Measurements from ENCODE around the gene VPS11.
"Not testable (repeated sequence)": the region's sequence is repeated elsewhere in the genome, so short reads cannot be mapped to it uniquely, and the experiment has no call there.

Gene VPS11

DNA sequence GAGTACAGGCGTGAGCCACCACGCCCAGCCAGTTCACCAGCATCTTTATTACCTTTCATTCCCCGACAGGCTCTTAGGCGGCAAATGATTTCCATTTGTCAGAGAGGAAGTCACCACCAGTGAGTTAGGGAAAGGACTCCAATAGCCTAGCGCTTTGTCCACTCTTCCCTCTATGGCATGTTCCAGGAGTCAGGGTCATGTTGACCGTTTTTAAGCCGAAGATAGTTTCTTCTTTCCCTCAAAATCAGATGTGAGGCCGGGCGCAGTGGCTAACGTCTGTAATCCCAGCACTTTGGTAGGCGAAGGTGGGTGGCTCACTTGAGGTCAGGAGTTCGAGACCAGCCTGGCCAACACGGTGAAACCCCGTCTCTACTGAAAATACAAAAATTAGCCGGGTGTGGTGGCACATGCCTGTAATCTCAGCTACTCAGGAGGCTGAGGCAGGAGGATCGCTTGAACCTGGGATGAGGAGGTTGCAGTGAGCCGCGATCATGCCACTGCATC, 35.6 kb downstream of the VPS11 start:
- not testable (repeated sequence) for DNase-seq (ENCODE audit: low spot score)

DNA sequence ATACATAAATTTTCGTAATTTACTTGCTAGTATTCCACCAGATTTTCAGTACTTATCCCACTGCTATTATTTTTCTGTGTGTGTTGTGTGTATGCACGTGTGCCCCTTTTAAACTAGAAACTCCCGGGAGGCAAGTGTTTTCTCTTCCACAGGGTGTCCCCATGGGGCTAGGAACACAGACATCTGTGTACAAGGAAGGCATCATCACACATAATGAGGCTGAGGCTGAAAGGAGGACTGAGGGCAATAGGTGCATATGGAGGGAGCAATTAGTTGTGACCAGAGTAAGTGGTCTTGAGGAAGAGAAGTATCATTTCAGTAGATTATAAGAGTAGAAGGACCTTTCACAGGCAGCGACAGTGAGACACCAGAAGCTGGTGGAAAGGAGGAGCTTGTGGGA, 36.2 kb downstream of the VPS11 start:
- no peak for DNase-seq (ENCODE audit: low spot score)

DNA sequence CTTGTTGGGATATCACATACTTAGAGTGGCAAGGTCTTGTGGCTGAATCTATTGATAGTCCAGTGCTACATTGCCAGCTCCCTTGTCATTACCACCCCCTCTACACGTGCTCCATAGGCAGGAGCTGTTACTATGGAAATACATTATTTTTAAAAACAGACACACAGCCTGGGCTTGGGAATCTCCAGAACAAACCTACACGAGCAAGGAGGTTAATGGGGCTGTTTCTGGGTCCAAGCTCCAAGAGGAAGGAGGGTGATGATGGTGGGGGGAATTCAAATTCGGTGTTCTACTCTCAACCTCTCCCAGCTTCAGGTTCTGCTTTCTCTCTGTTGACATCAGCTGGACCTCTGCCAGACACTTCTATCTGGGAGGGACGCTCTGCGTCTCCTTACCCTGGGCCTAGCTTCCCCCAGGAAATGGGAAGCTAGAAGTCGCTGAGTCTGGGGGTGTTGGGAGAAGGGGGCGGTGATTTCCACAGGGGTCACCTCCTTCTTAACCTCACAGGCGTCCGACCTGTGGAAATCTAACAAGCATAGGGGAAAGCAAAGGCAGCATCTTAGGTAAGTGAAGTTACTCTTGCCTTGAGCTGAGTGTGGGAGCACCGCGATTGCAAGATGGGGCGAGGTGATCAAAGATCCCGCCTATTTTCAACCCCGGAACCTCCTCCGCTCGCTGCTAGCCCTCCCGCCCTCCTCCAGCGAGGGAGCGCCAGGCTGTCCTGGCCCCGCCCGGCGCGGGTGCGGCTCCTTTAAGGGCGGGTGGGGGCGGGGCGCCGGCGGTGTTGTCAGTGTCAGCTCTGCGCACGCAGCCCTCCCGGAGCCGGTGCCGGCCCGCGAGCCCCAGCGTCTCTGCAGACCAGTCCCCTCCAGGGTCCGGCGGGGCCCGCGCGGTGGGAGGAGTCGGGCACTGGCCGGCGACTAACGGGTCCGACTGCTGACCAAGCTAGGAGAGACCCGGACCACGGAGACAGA, 39.2 kb downstream of the VPS11 start, which contains the start of gene C2CD2L:
Gene C2CD2L, plus strand, starts transcription at position 781 of the 974 bp plus-strand sequence. CDS start 398 bp downstream, outside the sequence.
- DNase-seq (ENCODE audit: low spot score) = peak; percentile 91

DNA sequence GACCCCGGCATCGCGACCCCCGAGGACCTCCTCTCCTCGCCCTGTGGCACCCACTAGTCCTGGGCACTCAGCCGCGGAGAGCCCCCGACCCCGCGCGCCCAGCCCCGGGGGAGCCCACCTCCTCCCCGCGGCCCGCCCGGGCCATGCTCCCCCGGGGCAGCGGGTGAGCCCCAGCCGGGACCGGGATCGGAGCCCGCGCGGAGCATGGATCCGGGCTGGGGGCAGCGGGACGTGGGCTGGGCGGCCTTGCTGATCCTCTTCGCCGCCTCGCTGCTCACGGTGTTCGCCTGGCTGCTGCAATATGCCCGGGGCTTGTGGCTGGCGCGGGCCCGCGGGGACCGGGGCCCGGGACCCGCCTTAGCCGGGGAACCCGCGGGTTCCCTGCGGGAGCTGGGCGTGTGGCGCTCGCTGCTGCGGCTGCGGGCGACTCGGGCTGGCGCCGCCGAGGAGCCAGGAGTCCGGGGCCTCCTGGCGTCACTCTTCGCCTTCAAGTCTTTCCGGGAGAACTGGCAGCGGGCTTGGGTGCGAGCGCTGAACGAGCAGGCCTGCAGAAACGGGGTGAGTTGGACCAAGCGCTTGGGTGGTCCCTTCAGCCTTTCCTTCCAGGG, 40.0 kb downstream of the VPS11 start:
- DNase-seq (ENCODE audit: low spot score) = no peak

DNA sequence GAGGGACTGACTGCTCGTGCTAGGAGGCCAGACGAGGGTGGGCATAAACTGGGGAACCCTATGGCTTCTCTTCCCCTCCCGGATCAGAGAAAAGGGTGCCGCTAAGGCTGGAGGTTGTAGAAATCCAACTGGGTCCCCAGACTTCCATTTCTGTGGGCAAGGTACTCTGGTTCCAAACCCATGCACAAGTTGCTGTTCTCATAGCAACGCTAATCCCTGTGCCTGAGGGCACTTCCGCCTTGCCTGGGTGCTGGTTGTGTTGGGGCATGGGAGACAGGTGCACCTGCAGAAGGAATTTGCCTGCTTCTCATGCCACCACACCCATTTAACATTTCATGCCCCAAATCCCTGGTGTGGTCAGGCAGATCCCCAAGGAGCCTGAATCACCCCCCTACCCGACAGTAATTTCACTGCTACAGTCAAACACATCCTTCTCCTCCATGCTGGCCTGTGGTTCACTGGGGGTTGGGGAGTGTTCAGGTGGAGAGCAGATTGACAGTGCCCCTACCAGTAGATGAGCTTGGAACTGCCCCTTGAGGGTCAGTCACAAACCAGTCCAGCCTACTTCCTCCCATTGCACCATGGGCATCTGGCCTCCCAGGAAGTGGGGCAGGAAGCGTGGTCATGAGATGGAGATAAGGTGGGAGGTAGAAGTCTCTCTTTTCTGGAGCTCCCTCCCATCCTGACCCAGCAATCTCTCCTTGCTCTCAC, 40.7 kb downstream of the VPS11 start:
- DNase-seq (ENCODE audit: low spot score) = no peak

DNA sequence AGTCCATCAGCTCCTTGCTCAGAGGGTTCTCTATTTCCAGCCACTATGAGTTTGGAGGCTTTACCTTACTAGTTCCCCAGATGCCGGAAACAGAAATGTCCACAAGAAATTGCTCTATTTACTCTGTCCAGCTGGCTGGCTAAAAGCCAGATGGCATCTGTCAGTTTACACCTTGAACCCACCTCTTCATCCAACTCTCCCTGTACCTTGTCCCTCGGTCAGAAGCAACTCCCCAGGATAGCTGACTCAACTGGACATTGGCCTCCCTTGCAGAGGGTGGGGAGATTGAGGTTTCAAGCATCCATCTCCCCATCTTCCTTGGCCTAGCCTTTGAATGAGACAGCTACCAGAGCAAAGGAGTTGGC, 41.2 kb downstream of the VPS11 start:
- no peak for DNase-seq (ENCODE audit: low spot score)

DNA sequence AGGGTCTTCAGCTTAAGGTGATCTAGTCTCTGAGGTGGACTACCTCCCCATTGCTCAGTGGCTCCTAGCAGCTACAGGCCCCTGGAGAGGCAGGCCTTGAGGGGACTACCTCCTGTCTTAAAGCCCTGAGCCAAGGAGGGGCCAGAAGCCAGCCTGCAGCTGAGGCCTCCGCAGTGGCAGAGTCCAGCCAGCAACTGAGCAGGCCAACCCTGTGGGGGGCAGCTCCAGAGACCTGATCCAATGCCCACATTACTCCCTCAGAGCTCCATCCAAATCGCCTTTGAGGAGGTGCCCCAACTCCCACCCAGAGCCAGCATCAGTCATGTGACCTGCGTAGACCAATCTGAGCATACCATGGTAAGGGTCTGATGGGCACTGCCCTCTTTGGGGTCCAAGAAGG, 42.2 kb downstream of the VPS11 start:
- no peak for DNase-seq (ENCODE audit: low spot score)

DNA sequence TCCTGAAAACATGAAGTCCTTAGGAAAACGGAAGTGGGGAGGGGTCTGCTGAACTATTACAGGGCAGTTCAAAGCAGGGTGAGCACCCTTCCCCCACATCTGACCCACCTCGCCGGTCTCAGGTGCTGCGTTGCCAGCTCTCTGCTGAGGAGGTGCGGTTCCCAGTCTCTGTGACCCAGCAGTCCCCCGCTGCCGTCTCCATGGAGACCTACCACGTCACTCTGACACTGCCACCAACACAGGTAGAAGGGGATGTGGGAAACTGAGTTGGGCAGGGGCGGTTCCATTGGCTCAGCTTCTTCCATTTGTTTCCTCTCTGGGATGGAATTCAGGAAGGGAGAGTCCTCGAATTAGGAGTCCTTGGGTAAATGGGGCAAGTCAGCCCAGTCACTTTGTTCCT, 42.8 kb downstream of the VPS11 start:
- DNase-seq (ENCODE audit: low spot score) = peak; percentile 75

DNA sequence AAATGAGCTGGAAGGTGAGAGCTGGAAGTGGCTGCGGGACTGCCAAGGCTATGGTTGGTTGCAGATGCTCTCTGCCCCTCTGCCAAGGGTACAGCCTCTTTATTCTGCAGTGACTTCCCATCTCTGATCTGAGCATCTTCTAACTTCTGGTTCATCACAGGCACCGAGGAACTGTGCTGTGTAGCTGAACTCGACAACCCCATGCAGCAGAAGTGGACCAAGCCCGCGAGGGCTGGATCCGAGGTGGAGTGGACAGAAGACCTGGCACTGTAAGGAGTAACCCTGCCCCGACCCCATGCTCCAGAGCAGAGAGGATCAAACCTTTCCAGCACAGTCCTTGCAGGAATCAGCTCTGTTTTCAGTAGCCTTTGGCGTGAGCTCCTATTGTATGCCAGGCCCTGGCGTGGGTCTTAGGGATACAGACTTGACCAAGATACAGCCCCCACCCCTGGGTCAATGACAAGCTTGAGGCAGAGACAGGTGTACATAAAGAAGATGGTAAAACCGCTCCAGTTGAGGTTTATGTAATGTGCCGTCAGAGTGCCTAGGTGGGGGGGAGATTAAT, 43.8 kb downstream of the VPS11 start:
- DNase-seq (ENCODE audit: low spot score) = no peak

DNA sequence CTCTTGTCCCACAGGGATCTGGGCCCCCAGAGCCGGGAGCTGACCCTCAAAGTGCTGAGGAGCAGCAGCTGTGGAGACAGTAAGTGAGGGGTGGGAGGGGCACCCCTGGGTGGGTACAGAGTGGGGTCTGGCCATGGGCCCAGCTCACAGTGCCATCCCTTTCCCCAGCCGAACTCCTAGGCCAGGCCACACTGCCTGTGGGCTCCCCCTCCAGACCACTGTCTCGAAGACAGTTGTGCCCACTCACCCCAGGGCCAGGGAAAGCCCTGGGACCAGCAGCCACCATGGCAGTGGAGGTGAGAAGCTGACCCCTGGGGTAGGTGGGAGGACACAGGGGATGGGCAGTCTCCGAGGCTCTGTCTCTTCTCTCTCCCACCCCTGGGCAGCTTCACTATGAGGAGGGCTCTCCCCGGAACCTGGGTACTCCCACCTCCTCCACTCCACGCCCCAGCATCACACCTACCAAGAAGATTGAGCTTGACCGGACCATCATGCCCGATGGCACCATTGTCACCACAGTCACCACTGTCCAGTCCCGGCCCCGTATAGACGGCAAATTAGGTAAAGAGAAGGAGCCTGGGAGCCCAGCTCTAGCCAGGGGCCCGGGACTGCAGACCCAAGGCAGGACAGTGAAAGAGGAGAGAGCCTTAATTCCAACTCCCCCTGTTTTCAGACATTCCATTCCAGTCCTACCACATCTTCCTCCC, 44.8 kb downstream of the VPS11 start:
- no peak for DNase-seq (ENCODE audit: low spot score)

DNA sequence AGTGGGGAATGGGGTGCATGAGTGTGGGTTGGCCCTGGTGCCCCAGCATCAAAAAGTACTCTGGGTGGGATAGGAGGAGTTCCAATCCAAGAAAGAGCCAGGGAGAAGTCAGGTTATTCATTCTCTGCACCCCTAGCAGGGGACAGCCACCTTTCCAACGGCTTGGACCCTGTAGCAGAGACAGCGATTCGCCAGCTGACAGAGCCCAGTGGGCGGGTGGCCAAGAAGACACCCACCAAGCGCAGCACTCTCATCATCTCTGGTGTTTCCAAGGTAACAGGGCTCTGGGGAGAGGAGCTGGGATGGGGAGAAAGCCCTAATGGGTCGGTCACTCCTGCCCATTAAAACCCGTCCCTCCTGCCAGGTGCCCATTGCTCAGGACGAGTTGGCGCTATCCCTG, 46.1 kb downstream of the VPS11 start:
- DNase-seq (ENCODE audit: low spot score) = no peak

DNA sequence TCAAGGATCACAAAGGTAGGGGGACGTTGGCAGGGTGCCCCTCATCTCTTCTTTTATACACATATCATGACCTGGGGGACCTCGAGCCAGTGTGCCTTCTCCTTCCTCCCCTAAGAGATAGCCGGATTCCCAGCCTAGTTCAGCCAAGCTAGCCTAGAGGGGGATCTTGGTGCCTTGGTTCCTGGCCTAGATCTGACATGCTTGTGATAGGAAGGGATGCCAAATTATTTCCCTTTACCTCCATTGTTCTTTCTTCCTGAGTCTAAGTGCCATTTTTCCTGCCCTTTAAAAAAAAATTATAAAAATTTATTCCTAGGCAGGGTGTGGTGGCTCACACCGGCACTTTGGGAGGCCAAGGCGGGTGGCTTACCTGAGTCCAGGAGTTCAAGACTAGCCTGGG, 46.7 kb downstream of the VPS11 start:
- DNase-seq (ENCODE audit: low spot score) = no peak

DNA sequence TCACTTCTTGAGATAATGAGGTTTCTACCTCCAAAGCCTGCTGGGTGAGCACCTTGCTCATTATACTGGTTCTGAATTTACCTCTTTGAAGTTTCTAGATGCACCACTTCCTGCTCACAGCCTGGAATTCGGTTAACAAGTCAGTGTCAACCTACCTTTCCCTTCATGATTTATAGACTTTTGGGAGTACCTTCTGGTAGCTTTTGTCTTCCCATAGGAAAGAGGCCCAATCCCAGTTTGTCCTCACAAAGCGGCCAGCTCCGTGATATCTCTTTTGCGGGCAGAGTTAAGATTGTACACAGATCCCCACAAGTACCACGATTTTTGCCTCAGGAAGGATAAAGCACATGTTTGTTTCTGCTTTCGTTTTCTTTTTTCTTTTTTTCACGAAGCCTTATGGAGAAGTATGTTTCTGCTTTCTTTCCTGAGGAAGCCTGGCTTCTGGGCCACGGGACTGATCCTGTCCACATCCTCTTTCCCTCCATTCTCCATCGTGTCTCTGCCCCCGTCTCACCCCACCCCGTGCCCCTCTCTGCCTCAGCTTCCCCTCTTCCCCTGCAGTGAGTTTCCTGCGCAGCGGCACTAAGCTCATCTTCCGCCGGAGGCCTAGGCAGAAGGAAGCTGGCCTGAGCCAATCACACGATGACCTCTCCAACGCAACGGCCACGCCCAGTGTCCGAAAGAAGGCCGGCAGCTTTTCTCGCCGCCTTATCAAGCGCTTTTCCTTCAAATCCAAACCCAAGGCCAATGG, 48.0 kb downstream of the VPS11 start:
- no peak for DNase-seq (ENCODE audit: low spot score)

DNA sequence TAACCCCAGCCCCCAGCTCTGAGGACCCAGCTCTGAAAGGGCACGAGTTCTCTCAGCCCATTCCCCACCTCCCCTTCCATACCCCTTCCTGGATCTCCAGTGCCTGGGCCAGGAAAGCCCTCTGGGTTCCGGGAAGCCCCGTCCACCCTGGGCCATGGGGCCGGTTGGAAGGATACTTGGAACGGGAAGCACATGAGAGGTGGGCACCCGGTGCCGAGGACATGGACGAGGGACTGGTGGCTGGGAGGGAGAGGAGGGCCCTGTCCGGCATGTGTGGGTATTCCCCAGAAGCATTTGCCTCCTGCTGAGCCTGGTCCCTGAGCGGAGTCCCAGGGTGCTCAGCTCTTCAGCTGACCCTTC, 48.6 kb downstream of the VPS11 start:
- no peak for DNase-seq (ENCODE audit: low spot score)

DNA sequence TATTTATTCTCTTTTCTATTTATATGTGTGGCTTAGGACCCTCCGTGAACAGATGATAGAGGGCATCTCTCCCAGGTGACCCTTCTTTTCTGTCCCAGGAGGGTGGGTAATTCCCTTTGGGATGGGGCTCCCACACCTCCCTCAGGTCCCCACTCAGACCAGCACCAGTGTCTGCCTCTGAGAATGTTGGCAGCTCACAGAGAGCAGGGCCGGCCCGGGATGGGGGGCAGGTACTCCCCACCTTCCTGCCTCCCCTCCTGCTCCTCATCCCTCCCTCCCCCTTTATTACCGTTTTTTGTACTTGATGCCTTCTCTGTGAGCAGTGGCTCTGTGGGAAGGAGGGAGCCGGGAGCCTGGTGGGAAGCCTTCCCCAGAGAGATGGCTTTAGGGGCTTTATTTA, 49.0 kb downstream of the VPS11 start:
- DNase-seq (ENCODE audit: low spot score) = no peak

DNA sequence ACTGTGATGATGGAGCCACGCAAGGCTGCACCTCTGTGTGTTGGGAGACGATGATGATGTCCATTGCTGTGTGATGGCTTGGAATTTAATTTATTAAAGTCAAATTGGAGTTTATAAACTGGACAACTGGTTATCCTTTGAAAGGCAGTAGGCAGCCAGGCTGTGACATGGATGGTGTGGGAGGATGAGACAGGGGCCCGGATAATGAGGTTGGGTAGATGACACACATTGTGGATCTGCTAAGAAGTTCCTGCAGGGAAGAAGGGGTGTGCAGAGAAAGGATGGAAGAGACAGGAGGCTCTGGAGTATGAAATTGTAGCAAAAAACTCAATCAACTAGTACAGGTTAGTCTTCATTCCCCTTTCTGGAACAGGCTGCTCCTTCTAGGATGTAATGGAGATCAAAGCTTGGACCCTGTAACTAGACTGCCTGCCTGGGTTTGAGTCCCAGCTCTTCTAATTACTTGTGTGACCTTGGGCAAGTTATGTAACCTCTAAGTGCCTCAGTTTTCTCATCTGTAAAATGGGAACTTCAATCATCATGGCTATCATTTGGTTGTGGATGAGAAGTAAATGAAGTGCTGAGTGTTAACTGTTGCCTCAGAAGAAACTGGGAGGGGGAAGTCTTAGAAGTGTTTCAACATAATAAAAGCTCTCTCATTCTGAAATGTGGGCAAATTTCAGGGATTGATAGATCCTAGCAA, 49.5 kb downstream of the VPS11 start:
- no peak for DNase-seq (ENCODE audit: low spot score)

DNA sequence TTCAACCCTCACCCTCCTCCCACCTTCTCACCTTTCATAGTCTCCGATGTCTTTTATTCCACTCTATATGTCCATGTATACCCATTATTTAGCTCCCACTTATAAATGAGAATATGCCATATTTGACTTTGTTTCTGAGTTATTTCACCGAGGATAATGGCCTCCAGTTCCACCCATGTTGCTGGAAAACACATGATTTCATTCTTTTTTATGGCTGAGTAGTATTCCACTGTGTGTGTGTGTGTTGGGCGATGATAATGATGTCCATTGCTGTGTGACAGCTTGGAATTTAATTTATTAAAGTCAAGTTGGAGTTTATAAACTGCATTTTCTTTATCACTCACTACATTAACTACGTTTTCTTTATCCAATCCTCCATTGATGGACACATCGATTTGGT, 50.6 kb downstream of the VPS11 start:
- no peak for DNase-seq (ENCODE audit: low spot score)

DNA sequence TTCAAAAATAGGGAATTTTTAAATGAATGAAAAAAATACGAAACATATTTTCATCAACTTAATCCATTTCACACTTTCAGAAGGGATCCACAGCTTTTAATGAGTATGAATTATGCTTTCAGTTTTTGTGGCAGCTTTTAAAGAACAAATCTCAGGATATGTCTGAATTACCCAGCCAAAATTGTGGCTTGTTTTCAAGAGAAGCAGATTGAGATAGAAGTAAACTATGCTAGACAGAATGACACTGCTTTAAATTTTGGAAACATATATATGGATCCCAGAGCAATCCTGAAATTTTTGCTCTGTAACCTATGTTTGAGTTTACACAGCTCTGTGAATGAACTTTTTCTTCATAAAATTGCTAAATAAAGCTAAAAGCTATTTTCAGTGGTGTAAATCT, 51.3 kb downstream of the VPS11 start:
- DNase-seq (ENCODE audit: low spot score) = no peak

DNA sequence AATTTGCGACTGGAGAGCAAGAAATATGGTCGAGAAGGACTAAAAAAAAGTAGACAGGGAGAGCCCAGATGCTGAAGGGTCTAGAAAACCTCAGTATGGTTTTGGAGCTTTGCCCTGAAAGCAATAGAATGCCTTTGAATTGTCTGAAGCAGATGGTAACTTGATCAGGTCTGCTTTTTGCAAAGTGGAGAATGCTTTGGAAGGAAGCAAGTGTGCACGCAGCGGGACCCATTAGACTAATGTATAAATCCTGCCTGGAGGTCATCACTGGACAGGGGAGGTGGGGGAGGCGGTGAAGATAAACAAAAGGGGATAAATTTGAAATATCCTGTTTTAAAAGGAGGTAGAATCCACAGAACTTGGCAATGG, 53.0 kb downstream of the VPS11 start:
- DNase-seq (ENCODE audit: low spot score) = no peak

DNA sequence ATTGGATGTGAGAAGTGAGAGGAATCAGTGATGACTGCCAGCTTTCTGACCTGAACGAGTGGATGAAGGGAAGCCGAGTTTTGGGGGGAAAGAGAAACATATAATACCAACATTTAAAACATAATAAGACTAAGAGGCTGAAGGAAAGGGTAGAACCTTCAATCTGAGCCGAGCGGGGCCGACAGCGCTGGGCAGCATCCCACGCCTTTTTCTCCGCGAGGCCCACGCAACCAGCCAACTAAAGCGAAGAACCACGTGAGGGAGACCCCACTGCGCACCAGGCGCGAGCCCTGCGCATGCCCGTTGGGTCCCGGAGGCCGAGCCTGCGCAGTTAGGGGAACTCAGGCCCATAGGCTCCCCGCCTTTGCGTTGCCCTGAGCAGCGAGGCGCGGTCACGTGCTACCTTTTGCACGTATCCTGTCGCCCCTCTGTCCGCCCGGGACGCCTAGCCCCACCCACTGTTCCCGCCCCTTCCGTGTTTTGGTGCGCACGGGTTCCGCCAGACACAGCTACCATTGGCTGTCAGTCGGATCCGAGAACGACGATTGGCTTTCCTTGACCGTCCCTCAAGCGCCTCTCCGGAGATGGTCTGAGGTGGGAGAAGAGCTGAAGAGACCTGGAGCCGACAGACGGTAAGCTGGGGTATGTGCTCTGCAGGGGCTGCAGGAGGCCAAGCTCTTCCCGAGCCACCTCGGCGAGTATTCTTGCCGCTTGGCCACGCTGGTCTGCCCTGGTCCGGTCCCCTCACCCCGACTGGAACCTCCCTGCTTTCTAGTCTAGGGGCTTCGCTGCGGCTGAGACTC, 53.6 kb downstream of the VPS11 start, which contains the start of gene HINFP:
Gene HINFP, plus strand, starts transcription at position 573 of the 803 bp plus-strand sequence. CDS start 5,365 bp downstream, outside the sequence.
- DNase-seq (ENCODE audit: low spot score) = peak; percentile 99
